HG03064 (cell line): Measurements from ENCODE around the gene ZNF497.
A peak's percentile ranks its signal among the peaks of the same experiment; 100 is the strongest.
"Not testable (repeated sequence)": the region's sequence is repeated elsewhere in the genome, so short reads cannot be mapped to it uniquely, and the experiment has no call there.

Experiments
- ATAC-seq: cut with Tn5 transposase; IDR thresholded peaks from one replicate; pipeline ENCODE4 v1.9.1; 2021; ENCODE audit warnings: low read depth; ENCODE audit not compliant: unreplicated experiment

The ZNF497 gene

GRCh38 chr19:58362272-58362994, at the start of gene ZNF497:
TSS of gene ZNF497 (minus strand) at chr19:58362751. CDS start at chr19:58357635, 5,116 bp downstream.
- ATAC-seq: peak; percentile 88

- ATAC-seq: peak; percentile 10
Observed at GRCh38 chr19:58409010-58409790, 46.6 kb upstream of the ZNF497 start.

- ATAC-seq: peak; percentile 88
Observed at GRCh38 chr19:58408152-58409009, 45.8 kb upstream of the ZNF497 start, which contains the start of gene ZNF584. TSS of gene ZNF584 (plus strand) at chr19:58408649. CDS start at chr19:58409148, 499 bp downstream.

GRCh38 chr19:58407658-58408151, 45.2 kb upstream of the ZNF497 start:
- ATAC-seq: peak; percentile 4

- no peak for ATAC-seq
Observed at GRCh38 chr19:58406818-58407657, 44.5 kb upstream of the ZNF497 start.

GRCh38 chr19:58403920-58404478, 41.4 kb upstream of the ZNF497 start:
- ATAC-seq: not testable (repeated sequence)

GRCh38 chr19:58401840-58402421, 39.4 kb upstream of the ZNF497 start:
- no peak for ATAC-seq

- ATAC-seq: peak; percentile 98
Observed at GRCh38 chr19:58400916-58401839, 38.6 kb upstream of the ZNF497 start.

GRCh38 chr19:58400316-58400915, 37.9 kb upstream of the ZNF497 start:
- ATAC-seq: no peak

GRCh38 chr19:58399903-58400302, 37.4 kb upstream of the ZNF497 start:
- ATAC-seq: no peak

GRCh38 chr19:58398545-58398944, 36.0 kb upstream of the ZNF497 start:
- no peak for ATAC-seq

GRCh38 chr19:58398087-58398486, 35.5 kb upstream of the ZNF497 start:
- ATAC-seq: no peak

- ATAC-seq: no peak
Observed at GRCh38 chr19:58397533-58398037, 35.0 kb upstream of the ZNF497 start.

- ATAC-seq: no peak
Observed at GRCh38 chr19:58396691-58397532, 34.4 kb upstream of the ZNF497 start.

GRCh38 chr19:58395979-58396627, 33.6 kb upstream of the ZNF497 start:
- no peak for ATAC-seq
